GM20431 (cell line): ENCODE data around the gene EPC1.

Experiments used
- in situ Hi-C: fragments of 300-500 bp; cut with MseI, MboI; formaldehyde crosslinking; loops from one replicate; pipeline ENCODE4 v1.15.0; 2020; ENCODE audit warnings: low sequenced_read_pairs; ENCODE audit not compliant: unreplicated experiment

Gene EPC1

DNA sequence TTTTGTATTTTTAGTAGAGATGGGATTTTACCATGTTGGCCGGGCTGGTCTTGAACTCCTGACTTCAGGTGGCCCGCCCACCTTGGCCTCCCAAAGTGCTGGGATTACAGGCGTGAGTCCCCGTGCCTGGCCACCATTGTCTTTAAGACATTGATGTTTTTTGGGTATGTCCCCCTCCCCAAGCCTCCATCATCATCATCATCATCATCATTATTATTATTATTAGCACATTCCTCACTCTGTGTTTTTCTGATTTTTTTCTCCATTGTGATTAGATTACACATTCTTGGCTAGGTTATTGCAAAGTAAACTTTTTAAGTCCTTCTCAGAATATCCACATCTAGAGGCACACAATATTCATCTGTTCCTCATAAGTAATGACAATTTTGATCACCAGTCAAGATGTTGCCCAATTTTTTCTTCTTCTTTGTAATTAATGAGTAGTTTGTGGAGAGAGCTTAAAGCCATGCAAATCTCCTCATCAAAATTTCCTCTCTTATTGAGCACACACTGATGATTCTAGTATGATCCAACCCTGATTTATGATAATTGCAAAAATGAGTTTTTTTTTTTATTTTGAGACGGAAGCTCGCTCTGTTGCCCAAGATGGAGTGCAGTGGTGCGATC lies 47.5 kb downstream of the EPC1 start:
- in situ Hi-C loops: no loop called here

DNA sequence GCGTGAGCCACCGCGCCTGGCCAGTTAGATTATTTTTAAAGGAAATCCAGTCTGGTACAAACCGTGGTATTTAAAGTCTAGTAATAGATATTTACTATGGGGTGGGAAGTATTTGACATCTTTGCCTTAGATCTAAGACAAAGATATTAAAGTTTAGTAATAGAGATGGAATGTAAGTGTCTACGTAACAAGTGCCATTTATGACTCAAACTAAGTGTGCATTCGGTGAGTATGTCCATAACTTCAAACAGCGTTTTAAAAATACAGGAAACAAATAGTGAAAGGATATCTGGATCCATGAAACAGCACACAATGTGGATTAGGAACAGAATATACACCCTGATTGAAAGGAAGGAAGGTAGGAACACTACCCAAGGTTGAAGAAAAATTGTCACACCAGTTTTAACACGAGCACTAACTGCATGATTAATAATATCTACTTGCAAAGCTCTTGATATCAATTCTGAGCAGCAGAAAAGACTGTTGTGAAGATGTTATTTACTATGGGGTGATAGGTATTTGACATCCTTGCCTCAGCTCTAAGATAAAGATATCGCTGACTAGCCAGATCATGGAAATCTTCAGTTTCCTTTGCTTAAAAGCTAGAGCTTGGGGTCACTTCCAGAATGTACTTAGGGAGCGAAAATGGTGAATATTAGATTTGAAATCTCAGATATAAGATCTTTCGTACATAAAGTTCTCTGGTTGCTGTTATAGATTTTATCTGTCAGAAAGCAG lies 48.7 kb downstream of the EPC1 start:
- in situ Hi-C loops: no loop called here

DNA sequence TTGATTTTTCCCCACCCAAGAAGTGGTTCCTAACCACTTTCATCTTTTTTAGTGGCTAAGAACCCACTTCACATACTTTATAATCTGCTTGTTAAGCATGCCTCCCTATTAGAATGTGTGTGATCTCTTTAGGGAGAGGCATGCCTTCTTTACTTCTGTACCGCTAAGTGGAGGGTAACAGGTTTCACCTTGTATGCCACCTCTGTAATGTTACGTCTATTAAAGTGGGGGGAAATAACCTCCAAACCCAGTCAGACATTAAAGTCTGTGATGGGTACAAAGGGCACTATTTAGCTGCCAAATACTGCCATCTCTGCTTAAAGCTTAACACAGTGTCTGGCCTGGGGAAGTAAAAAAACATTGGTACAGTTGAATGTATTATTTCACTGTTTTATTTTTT lies 51.9 kb downstream of the EPC1 start:
- in situ Hi-C loops: no loop called here

DNA sequence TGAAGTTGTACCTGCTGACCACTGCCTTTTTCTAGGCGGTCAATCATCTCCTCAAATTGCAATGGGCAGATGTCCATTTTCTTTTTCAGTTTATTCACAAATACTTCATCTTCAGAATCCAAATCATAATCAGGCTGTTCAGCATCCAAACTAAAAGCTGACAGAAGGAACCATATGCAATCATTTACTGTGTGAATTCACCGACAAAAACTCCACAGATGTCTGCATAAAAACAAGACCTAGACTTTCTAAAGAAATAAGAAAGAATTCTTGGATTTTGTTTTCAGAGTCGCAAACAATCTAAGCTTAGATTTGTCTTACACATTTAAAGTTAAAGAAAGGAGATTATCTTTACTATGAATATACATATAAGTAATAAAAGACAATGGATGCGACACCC lies 53.4 kb downstream of the EPC1 start:
- in situ Hi-C loops: no loop called here

DNA sequence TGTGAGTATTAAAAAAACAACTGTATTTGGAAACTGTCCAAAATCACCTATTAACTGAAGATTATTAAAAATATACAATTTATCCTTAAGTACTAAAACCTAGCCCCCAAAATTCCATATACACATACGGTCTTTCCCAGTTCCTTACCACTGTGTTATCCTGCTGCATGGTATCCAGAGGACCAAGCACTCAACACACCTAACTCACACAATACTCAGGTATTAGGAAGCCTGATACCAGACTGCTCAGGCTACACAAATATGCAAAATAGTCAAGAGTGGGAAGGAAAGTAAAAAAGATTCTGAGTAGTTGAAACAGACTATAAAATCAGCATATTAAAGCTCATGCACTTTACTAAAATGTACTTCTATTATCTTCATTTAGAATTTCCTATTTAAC lies 67.2 kb downstream of the EPC1 start:
- in situ Hi-C loops: no loop called here

DNA sequence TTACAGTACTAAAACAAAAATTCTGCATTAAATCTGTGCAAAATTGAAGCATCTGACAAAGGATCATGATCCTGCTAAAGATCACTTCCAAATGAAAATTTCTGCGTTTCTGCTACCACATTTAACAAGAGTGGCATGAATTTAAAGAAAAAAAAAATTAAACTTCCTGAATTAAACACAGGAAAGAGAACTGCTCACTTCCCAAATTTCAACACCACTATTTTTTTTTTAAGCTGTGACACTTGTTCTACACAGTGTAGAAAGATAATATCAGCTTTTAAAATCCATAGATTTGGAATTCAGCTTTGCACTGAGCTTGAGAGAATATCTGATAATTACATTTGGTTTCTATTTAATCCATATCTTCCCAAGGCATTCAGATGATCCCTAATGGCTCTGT lies 73.6 kb downstream of the EPC1 start:
- in situ Hi-C loops: no loop called here

DNA sequence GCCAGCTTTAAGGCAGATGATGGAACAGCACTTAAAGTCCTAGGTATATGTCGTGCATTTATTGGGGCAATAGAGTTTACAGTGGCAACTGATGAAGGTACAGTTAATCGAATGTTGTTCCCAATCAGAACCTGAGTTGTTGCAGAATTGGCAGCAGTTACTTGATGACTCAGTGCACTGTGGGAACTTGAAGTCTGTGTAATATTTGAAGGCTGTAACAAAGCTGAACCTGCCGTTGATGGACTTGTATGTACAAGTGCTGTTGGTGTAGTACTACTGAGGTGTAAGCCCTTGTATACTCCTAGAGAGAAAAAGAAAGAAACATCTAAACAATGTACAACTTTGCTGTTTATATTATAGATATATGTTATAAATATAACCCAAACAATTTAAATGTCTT lies 75.3 kb downstream of the EPC1 start:
- in situ Hi-C loops: no loop called here

DNA sequence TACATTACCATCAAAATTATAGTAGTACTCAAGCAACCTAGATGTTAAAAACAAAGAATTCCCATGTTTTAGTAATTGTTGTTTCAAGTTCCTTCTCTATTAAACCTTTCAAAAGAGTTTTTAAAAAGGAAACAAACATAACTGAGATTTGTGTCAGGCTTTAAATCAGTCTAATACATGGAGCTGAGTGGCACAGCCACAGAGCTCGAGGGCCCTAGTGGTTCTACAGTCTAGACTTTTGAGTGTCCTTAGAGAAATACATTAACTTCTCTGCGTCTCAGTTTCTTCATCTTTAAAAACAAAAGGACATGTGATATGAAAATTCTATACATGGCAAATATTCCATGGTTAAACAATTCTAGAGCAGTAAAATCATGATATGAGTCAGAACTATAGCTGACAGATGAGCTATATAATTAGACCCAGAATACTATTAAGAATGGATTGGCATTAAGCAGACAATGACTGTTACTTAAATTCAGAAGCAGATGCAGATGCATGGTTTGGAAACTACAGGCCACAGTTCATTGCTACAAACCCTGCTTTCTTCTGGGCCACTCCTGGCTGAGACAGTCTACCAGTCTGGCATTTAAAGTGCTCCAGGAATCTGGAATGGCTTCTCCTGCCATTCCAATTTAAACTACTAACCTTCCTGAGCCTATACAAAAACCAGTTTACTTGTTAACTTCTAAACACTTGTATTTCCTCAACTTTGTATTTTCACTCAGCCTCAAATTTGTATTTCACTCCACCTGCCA lies 77.4 kb downstream of the EPC1 start:
- in situ Hi-C loops: no loop called here

DNA sequence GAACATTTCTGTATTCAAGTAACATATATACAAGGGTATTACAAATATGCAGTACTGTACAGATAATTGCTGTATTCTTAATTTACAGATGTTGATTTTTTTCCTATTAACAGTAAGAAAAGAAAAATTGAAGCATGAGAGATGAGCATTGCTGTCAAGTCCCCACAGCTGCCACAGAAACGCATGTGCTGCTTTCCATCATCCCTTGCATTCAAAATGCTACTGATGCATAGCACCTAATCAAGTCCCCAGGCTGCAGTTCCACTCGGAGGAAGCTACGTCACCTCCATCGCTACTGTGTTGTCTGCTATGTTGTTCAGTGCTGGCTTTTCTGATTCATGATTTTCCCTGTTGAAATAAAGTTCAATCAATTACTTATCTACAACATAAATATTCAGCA lies 78.2 kb downstream of the EPC1 start:
- in situ Hi-C loops: no loop called here

DNA sequence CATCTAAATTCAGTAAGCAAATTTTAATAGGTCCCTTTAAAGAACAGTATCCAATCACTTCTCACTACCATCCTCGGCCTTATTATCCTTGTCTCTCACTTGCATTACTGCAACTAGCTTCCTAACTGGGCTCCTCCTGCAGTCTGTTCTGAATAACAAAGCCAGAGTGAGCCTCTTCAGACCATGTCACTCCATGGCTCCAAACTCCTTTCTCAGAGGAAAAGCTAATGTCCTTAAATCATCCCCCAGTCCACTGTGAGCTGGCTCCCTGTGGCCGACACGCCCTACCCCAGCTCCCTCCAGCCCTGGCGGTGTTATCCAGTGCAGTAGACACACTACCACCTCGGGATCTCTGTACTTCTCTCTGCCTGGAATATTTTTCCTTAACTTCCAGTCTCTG lies 80.0 kb downstream of the EPC1 start:
- in situ Hi-C loops: no loop called here

DNA sequence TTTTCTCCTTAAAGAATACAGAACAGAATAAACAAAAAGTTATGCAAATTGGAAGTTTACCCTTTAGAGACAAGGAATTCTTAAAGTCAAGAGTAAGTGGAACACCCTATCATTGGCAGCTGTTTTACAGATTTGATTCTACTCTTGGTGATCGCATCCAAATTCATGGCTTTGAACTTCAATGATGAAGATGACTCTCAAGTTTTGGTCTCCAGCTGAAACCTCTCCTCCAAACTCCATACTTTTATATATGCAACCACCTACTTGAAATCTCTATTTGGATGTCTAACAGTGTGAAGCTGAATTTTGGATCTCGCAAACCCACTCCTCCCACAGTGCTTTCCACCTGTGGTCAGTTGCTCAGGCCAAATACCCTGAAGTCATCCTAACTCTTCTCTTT lies 80.4 kb downstream of the EPC1 start:
- in situ Hi-C loops: no loop called here

DNA sequence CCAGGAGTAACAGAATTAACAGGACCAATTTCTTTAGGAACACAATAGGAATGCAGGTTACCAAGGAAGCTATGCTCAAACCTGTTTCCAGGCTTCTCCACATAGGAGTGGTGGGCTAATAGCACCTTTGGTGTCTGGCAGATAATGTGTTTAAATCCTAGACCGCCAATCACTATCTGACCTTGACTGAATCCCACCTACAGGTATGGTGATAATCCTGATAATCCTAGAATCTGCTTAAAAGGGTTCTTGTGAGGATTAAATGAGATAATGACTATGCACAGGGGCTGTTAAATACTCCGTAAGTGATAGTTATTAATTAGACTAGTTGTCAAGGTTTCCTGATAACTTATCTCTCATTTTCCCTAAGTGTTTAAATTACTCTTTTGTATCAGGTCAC lies 81.2 kb downstream of the EPC1 start:
- in situ Hi-C loops: no loop called here

DNA sequence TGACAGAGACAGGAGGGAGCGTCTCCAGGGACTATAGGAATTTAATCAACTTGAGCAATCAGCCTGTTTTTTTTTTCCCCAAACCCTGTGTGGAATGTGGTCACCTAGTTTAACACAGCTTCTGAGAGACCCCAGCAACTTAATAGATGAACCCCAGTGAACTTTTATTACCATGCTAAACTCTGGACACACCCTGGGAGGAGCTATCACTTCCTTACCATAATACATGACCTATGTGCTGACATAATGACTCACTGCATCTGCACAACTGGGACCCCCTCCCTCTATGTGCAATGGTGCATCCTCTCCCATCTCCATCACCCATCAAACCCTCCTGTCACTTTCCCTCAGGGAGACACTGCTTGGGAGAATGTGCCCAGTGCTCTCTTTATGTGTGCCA lies 83.7 kb downstream of the EPC1 start:
- in situ Hi-C loops: no loop called here

DNA sequence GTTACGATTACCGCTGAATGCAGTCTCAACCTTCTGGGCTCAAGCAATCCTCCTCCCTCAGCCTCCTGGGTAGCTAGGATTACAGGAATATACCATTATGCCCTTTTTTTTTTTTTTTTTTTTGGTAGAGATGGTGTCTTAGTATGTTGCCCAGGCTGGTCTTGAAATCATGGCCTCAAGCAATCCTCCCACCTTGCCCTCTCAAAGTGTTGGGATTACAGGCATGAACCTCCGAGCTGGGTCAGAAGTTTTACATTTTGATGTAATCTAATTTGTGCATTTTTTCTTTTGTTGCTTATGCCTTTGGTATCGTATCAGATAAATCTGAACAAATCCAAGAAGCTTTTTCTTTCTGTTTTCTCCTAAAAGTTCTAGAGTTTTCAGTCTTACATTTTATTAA lies 87.4 kb downstream of the EPC1 start:
- in situ Hi-C loops: loop anchor here (10.0 kb wide), 1 partner anchor 95 kb away; no protein-coding TSS in a partner anchor

DNA sequence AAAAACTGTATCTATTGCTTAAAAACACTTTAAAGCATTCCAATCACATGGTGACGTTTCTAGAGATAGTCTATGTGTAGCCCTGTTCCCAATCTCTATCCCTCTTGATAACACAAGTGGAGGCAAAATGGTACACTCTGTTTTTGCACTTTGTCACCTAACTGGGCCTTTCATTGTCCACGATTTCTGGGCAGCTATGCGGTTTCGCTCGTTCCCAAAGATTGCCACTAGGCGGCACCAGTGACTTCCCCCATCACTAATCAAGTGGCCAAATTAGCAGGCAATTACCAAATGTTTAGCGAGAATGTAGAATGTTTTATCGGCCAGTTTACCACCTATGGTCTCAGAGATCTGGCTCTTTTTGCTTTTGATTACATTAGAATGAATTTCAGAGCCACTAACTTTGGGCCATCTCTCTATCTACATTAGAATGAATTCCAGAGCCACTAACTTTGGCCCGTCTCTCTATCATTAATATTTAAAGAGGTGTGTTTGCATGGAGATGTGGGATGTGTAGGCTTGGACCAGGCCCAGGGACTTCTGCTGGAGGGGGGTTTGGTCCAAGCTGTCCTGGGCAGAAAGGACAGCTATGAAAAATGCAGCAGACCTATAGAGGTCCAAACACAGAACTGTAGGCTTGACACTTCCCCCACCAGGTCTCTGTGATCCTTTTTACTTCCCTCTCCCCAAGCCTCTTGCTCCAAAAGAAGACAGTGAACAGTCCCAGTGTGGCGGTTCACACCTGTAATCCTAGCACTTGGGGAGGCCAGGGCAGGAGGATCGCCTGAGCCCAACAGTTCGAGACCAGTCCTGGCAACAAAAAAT lies 90.1 kb downstream of the EPC1 start:
- in situ Hi-C loops: loop anchor here (10.0 kb wide), 1 partner anchor 98 kb away; no protein-coding TSS in a partner anchor

DNA sequence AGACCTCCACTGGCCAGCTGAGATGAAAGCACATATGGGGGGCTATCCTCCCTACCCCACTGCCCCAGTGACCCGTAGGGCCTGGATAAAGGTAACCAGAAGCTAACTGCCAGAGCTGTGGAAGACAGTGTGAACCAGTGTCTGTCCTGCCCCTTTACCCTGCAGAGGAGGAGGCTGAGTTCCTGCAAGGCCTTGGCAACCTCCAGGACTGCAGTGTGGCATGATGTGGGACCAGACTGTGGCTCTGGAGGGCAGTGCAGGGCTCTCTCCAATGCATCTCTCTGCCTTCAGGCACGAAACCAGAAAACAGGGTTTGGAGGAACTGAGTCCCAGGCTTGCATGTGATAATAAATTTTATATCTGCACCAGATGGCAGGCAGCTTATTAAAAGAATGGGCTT lies 93.1 kb downstream of the EPC1 start:
- in situ Hi-C loops: loop anchor here (10.0 kb wide), 1 partner anchor 101 kb away; no protein-coding TSS in a partner anchor

DNA sequence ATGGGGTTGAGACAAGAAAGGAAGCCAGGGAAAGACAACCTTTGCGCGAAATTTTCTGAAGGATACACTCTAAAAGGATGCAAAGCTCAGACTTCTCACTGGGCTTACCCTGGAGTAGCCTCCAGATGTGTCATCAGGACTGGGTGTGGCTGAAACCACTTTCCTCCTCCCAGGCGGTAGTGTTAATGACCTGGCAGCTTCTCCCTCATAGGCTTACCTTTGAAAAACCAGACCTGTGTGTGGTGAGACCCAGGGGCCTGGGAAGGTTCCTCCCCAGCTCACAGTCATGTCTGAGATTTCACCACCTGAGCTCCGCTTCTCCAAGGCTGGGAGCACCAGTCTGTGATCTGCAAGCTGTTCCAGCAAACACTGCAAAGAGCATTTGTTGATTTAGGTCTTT lies 93.7 kb downstream of the EPC1 start:
- in situ Hi-C loops: loop anchor here (10.0 kb wide), 1 partner anchor 102 kb away; no protein-coding TSS in a partner anchor

DNA sequence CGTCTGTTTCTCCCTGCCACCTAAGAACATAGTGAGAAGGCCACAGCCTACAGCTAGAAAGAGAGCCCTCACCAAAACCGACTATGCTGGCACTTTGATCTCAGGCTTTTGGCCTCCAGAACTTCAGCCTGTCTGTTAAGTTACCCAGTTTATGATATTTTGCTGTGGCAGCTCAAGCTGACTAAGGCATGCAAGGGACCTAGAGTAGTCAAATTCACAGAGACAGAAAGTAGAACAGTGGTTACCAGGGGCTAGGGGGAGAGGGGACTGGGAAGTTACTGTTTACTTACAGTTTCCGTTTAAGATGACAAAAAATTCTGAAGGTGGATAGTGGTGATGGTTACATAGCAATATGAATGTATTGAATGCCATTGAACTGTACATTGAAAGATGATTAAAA lies 96.5 kb downstream of the EPC1 start:
- in situ Hi-C loops: loop anchor here (10.0 kb wide), 1 partner anchor 104 kb away; no protein-coding TSS in a partner anchor

DNA sequence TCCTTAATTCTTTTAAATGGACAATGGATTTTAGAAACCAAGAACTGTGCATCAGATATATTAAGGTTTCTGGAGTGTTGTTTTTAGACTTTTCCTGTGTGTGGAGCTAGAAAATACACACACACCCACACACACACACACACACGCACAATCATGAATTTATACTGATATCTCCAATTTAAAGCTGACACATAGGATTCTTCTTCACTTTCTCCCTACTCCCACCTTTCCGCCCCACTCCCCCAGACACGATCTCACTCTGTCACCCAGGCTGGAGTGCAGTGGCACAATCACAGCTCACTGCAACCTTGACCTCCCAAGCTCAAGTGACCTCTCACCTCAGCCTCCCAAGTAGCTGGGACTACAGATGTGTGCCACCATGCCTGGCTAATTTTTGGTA lies 100.3 kb downstream of the EPC1 start:
- in situ Hi-C loops: no loop called here

DNA sequence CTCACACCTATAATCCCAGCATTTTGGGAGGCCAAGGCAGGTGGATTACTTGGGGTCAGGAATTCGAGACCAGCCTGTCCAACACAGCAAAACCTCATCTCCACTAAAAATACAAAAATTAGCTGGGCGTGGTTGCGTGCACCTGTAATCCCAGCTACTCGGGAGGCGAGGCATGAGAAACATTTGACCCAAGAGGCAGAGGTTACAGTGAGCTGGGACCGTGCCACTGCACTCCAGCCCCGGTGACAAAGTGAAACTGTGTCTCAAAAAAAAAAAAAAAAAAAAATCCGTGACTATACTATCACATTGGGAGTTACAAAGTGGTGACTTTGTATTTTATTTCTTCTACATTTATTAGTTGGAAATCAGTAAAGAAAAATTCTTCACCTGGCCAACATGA lies 101.2 kb downstream of the EPC1 start:
- in situ Hi-C loops: no loop called here
